GM18505 (cell line): ENCODE measurements around the gene RERE.

Experiments used
- ATAC-seq: cut with Tn5 transposase; IDR thresholded peaks from one replicate; pipeline ENCODE4 v1.9.1; 2021; ENCODE audit not compliant: unreplicated experiment
- POLR2A ChIP-seq: IDR thresholded peaks from 4 replicates; pipeline ENCODE4 v1.6.1; 2011; ENCODE audit warnings: borderline replicate concordance; ENCODE audit not compliant: insufficient read depth, insufficient read length; ENCODE audit errors: extremely low read depth

The RERE gene

GRCh38 chr1:8425781-8426161 lies 391.7 kb downstream of the RERE start:
- no peak for TF ChIP-seq POLR2A
- no peak for ATAC-seq

DNA sequence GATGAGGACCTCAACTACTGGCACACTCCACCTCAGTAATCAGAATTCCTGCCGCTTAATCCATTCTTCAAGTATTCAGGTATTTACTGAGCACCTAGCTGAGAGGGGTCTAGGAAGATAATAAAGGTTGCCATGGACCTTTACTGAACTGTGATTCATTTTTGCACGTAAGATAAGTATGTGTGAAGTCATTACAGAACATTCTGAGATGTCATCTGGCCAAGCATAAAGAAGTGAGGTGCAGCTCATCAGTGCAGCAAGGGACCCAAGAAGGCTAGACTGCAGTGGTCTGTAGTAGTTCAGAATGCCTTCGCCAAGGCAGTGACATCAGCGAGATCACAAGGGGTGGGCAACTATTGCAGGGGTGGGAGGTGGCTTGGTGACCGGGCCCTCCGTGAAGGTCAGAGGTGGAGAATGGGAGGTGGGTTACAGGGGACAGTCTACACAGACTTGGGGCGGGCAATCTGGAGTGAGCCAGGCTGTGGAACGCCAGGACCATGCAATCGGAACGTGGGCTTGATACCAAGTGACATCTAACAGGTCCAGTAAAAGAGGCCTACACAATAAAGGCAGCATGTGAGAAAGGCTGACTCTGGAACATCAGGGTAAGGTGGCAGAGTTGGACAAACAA lies 392.2 kb downstream of the RERE start:
- no peak for ATAC-seq
- TF ChIP-seq POLR2A, result no peak

- no peak for ATAC-seq
- peak; percentile 34 for TF ChIP-seq POLR2A
These were observed 392.8 kb downstream of the RERE start for GRCh38 chr1:8424539-8425116.

GRCh38 chr1:8423692-8424538 lies 393.5 kb downstream of the RERE start:
- no peak for ATAC-seq
- no peak for TF ChIP-seq POLR2A

- no peak for TF ChIP-seq POLR2A
- ATAC-seq, result no peak
These were observed 394.2 kb downstream of the RERE start for GRCh38 chr1:8423269-8423691.

DNA sequence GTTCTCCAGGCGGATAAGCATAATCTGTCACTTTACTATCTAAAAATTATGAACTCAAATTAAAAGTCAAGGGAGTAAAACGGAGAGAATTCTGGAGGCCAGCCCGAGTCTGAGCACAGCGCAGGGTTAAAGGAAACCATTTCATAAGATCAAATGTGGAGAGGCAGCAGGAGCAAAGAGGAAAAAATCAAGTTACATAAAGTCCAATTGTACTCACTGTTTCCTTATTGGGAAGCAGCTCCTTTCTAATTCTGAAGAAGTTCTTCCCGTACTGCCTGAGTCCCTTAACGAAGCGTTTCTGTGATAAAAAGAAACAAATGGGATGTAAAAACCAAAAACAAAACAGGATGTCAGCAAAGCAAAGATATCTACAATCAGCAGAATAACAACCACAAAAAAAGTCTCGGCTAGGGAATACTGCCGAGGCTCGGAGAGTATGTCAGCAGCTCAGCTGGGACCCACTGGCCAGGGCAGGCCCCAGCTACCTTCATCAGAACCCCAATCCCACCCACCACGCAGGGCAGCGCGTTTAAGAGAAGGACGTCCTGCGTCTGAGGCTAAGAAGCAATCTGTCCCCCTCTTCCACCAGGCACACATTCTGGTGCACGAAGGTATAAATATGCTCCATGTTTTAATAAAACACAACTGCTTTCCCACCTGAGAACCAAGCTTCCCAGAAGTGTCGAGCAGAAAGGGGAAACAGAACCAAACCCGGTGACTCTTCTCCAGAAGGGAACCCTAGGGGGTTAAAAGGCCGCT lies 394.8 kb downstream of the RERE start:
- no peak for TF ChIP-seq POLR2A
- no peak for ATAC-seq

DNA sequence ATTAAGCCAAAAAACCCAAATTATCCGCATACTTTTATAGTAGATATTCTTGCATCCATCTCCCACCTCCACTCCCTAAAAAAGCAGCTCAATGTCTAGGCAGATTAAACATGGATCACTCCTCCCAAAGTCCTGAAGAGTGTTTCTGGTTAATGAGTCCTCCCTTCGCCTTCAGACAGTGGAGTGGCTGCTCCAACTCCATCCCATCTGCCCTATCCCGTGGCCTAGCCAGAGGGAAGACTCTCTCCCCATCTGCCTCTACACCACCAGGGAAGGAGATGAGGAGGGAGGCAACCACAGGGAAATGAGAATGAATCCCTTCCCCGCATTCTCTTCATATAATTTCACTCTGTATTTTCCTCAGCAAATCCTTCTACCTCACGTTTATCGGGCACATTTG lies 395.7 kb downstream of the RERE start:
- no peak for ATAC-seq

GRCh38 chr1:8420318-8420717 lies 397.1 kb downstream of the RERE start:
- ATAC-seq, result no peak
- no peak for TF ChIP-seq POLR2A

More for the DNA sequence above, 395.7 kb downstream of the RERE start:
- TF ChIP-seq POLR2A, result no peak

DNA sequence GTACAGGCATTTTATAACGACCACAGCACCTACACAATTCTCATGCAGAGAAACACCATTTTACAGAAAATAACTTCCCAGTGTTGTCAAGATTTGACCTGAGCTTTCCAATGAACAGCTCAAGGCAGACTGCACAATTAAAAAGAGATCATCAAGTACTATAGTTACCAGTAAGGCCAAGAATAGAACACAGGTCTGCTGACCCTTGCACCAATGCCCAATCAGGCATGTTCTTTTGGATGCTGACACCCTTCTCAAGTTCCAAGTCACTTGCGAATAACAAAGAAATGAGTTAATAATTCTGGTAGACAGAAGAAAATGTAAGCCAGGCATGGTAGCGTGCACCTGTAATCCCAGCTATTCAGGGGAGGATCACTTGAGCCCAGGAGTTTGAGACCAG lies 397.6 kb downstream of the RERE start:
- TF ChIP-seq POLR2A, result no peak
- ATAC-seq, result no peak

DNA sequence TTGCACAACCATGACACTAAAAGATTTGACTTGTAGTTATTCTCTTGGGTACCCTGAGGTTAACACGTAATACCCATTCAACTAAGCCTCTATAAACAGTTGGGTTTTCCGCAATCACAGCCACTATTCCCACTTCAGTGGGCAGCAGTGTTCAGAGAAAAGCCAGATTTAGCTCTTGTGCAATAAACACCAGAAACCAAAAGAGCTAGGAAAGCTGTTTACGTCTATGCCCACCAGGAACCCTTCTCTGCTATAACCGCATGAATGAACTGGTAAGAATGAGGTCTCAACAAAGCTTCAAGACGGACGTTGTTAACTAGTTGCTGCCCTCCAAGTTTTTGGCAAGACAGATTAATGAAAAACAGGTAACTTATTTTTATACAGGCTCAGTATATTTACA lies 398.3 kb downstream of the RERE start:
- ATAC-seq, result no peak
- TF ChIP-seq POLR2A, result no peak

- ATAC-seq, result no peak
- no peak for TF ChIP-seq POLR2A
These were observed 399.1 kb downstream of the RERE start for GRCh38 chr1:8418301-8418700.

- no peak for ATAC-seq
- TF ChIP-seq POLR2A, result no peak
These were observed 399.8 kb downstream of the RERE start for GRCh38 chr1:8417625-8418024.

GRCh38 chr1:8416881-8417280 lies 400.6 kb downstream of the RERE start:
- no peak for TF ChIP-seq POLR2A

More at GRCh38 chr1:8416881-8417280, 400.6 kb downstream of the RERE start:
- no peak for ATAC-seq
